Fibroblast of lung (primary cell): ENCODE data around the gene PDE12. TPM values are rescaled to one million over a fixed set of nuclear protein-coding genes. Genes with fewer than 3 reads are reported as not detected.
"Not testable (repeated sequence)": the region's sequence is repeated elsewhere in the genome, so short reads cannot be mapped to it uniquely, and the experiment has no call there.

Experiments used
- DNase-seq, 2 donors: peaks; one replicate each; pipeline versions ENCODE4 v3.0.0 to v3.0.0-alpha.2; 2010; ENCODE audit warnings: low read depth in 2 of 2
- H2AFZ ChIP-seq: 2 replicates; pipeline ENCODE4 v1.5.1; 2012; ENCODE audit warnings: low read length, control low read depth, inconsistent platforms
- H3K27ac ChIP-seq: 2 replicates; pipeline ENCODE4 v1.5.1; 2011; ENCODE audit warnings: low read length, control low read depth; ENCODE audit not compliant: insufficient read depth
- H3K27me3 ChIP-seq: 2 replicates; pipeline ENCODE4 v1.5.1; 2011; ENCODE audit warnings: mild to moderate bottlenecking, low read length; ENCODE audit not compliant: control insufficient read depth, insufficient read depth
- H3K36me3 ChIP-seq: 2 replicates; pipeline ENCODE4 v1.5.1; 2011; ENCODE audit warnings: low read length; ENCODE audit not compliant: control insufficient read depth, insufficient read depth
- H3K4me1 ChIP-seq: 2 replicates; pipeline ENCODE4 v1.5.1; 2011; ENCODE audit warnings: low read length; ENCODE audit not compliant: control insufficient read depth, insufficient read depth; ENCODE audit errors: extremely low read depth
- H3K4me2 ChIP-seq: 2 replicates; pipeline ENCODE4 v1.5.1; 2011; ENCODE audit warnings: low read length, control low read depth; ENCODE audit not compliant: insufficient read depth; ENCODE audit errors: extremely low read depth
- H3K4me3 ChIP-seq, 4 experiments: fragments of 200-600 bp in 1 of 4; sonication (generic) in 1 of 4; replicated peaks in 1 of 4; 2 replicates each; pipeline ENCODE4 v1.5.1; 2011 to 2016; ENCODE audit warnings: low read length in 4 of 4, low read depth in 3 of 4, mild to moderate bottlenecking in 3 of 4, control low read depth in 2 of 4, inconsistent platforms in 1 of 4, mixed read lengths in 1 of 4; ENCODE audit not compliant: insufficient read depth in 1 of 4; ENCODE audit errors: control extremely low read depth in 1 of 4
- H3K79me2 ChIP-seq: 2 replicates; pipeline ENCODE4 v1.5.1; 2012; ENCODE audit warnings: mild to moderate bottlenecking, low read length, inconsistent platforms; ENCODE audit not compliant: control insufficient read depth, insufficient read depth
- H3K9ac ChIP-seq: 2 replicates; pipeline ENCODE4 v1.5.1; 2011; ENCODE audit warnings: mild to moderate bottlenecking, low read length, control low read depth; ENCODE audit not compliant: insufficient read depth
- H3K9me3 ChIP-seq: 2 replicates; pipeline ENCODE4 v1.5.1; 2012; ENCODE audit warnings: low read depth, low read length; ENCODE audit not compliant: control insufficient read depth, insufficient read depth
- H4K20me1 ChIP-seq: 2 replicates; pipeline ENCODE4 v1.5.1; 2011; ENCODE audit warnings: low read length; ENCODE audit not compliant: control insufficient read depth, insufficient read depth; ENCODE audit errors: extremely low read depth
- CTCF ChIP-seq, 2 donors: IDR thresholded peaks in 1 of 2; conservative IDR thresholded peaks in 1 of 2; 1 replicate in 1 of 2; 2 replicates in 1 of 2; pipeline ENCODE4 v1.5.1; 2011 to 2012; ENCODE audit warnings: low read length in 2 of 2, control low read depth in 1 of 2, inconsistent platforms in 1 of 2, low read depth in 1 of 2, mild to moderate bottlenecking in 1 of 2
- EZH2 ChIP-seq: IDR thresholded peaks from 2 replicates; pipeline ENCODE4 v1.5.1; 2012; ENCODE audit warnings: low read length, control low read depth, mild to moderate bottlenecking; ENCODE audit errors: missing control alignments
- polyA plus RNA-seq, 2 donors: library from polyadenylated mRNA; depleted of rRNA in 1 of 2; stranded (reverse) in 1 of 2; unstranded in 1 of 2; fragments of >200 nt; gene quantifications; 2 replicates each; pipeline ENCODE4 v1.2.1, GENCODE V29; 2011 to 2012; ENCODE audit warnings: missing spikeins in 1 of 2
- total RNA-seq: library from RNA; depleted of rRNA; stranded (reverse); fragments of >200 nt; gene quantifications from 2 replicates; pipeline ENCODE4 v1.2.1, GENCODE V29; 2014

PDE12 gene
- total and polyA plus RNA-seq, 2 donors (not counting 1 experiment from before 2014, with no cell fraction given) = 11.1 to 11.2 TPM

GRCh38 chr3:57605683-57606082, 49.6 kb downstream of the PDE12 start:
- Histone ChIP-seq H3K27me3 (no peaks in the 10 kb centered on the region), H3K9me3 (no peaks in the 10 kb centered on the region), H3K79me2 (no peaks in the 10 kb centered on the region), H3K4me3 (no peak overlapping the region), H3K9ac (no peak overlapping the region), H3K4me2 (no peak overlapping the region), H4K20me1 (no peaks in the 10 kb centered on the region), H2AFZ (no peak overlapping the region), H3K36me3 (no peaks in the 10 kb centered on the region), H3K4me1 (no peaks in the 10 kb centered on the region), H3K27ac (no peak overlapping the region)
- TF ChIP-seq EZH2 = no peak
- TF ChIP-seq CTCF (conservative IDR thresholded peaks at IDR 0.05 in 1 of 2, IDR thresholded peaks at IDR 0.05 in 1 of 2; ENCODE audit: low read depth in 1 of 2, low read length in 2 of 2) = no peak
- no peak for DNase-seq

GRCh38 chr3:57611870-57612269, 55.8 kb downstream of the PDE12 start:
- not testable (repeated sequence) for H3K27ac ChIP-seq, H2AFZ ChIP-seq, H3K4me2 ChIP-seq, DNase-seq, H3K9ac ChIP-seq, H3K4me3 ChIP-seq, H3K27me3 ChIP-seq, H3K4me1 ChIP-seq, H3K9me3 ChIP-seq, H4K20me1 ChIP-seq, H3K36me3 ChIP-seq, H3K79me2 ChIP-seq

- H4K20me1 ChIP-seq = no peaks in the 10 kb centered on the region
- H3K4me1 ChIP-seq = no peaks in the 10 kb centered on the region
- no peak overlapping the region for H3K4me3 ChIP-seq
- no peak for DNase-seq
- no peaks in the 10 kb centered on the region for H3K9me3 ChIP-seq
- no peak overlapping the region for H3K4me2 ChIP-seq
- no peak overlapping the region for H3K27ac ChIP-seq
- no peaks in the 10 kb centered on the region for H3K79me2 ChIP-seq
- H3K9ac ChIP-seq = no peak overlapping the region
- H3K27me3 ChIP-seq = no peaks in the 10 kb centered on the region
- TF ChIP-seq CTCF (conservative IDR thresholded peaks at IDR 0.05 in 1 of 2, IDR thresholded peaks at IDR 0.05 in 1 of 2; ENCODE audit: low read depth in 1 of 2, low read length in 2 of 2) (no peak), EZH2 (no peak)
- no peak overlapping the region for H2AFZ ChIP-seq
- no peaks in the 10 kb centered on the region for H3K36me3 ChIP-seq
Observed at GRCh38 chr3:57616233-57616632, 60.2 kb downstream of the PDE12 start.

Other genes with a start within 250 kb of the PDE12 start
- gene DNAH12, start 11.9 kb upstream of the PDE12 start, total RNA-seq = under 0.01 and 0.17 TPM in 2 replicates
- gene DNAH12, start 11.9 kb upstream of the PDE12 start, polyA plus RNA-seq = 0.06 and 0.12 TPM in 2 replicates
- 121 and 173 TPM in 2 replicates for gene ARF4, start 41.1 kb downstream of the PDE12 start, total RNA-seq
- 544 and 761 TPM in 2 replicates for gene ARF4, start 41.1 kb downstream of the PDE12 start, polyA plus RNA-seq
- 13.4 and 14.1 TPM in 2 replicates for gene DENND6A, start 136.8 kb downstream of the PDE12 start, total RNA-seq
- gene DENND6A, start 136.8 kb downstream of the PDE12 start, polyA plus RNA-seq = 11.2 and 11.4 TPM in 2 replicates
- 43.1 and 55.5 TPM in 2 replicates for gene SLMAP, start 200.0 kb downstream of the PDE12 start, total RNA-seq
- gene SLMAP, start 200.0 kb downstream of the PDE12 start, polyA plus RNA-seq = 31.1 and 35.3 TPM in 2 replicates